ENCODE measurements around the gene SPTBN2.

- TF ChIP-seq CTCF (IDR thresholded peaks at IDR 0.05) (no peak), POLR2AphosphoS5 (IDR thresholded peaks at IDR 0.05; ENCODE audit: low read depth, low read length) (no peak), REST (IDR thresholded peaks at IDR 0.05; ENCODE audit: insufficient read depth in 1 of 2, low read depth in 2 of 2, low read length in 1 of 2) (no peak), TCF7L2 (IDR thresholded peaks at IDR 0.05; ENCODE audit: low read depth, low read length) (no peak), SIN3A (IDR thresholded peaks at IDR 0.05; ENCODE audit: borderline replicate concordance, insufficient read depth, low read depth, low read length) (no peak)
Observed at GRCh38 chr11:66725647-66726046, 3.4 kb downstream of the SPTBN2 start.
